T follicular helper cell (primary cell): ENCODE results near the gene KRTAP5-2.
"Not testable (repeated sequence)": the region's sequence is repeated elsewhere in the genome, so short reads cannot be mapped to it uniquely, and the experiment has no call there.

ENCODE experiments used
- DNase-seq: peaks from one replicate; pipeline ENCODE4 v3.0.0-alpha.2; 2020; ENCODE audit warnings: low read depth
- total RNA-seq, 2 experiments: gene quantifications; one replicate each; lab custom pipeline; 2026; lab: John Stamatoyannopoulos, UW

KRTAP5-2 gene
- total RNA-seq = 0 reads per million in 2 experiments

DNA sequence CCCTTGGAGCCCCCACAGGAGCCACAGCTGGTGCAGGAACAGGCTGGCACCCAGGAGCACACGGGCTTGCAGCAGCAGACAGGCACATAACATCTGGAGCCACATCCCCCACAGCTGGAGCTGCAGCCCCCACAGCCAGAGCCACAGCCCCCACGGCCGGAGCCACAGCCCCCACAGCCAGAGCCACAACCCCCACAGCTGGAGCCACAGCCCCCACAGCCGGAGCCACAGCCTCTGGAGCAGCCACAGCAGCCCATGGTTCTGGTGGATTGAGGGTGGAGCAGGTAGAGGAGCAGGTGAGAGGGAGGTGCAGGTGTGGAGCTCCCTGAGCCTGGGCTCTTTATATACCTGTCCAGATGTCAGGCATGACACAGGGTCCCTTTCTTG lies at the start of gene KRTAP5-2:
Gene KRTAP5-2, minus strand, starts transcription at position 301 of the 387 bp plus-strand sequence. Its CDS starts 44 bp downstream, at position 257.
- no peak for DNase-seq

DNA sequence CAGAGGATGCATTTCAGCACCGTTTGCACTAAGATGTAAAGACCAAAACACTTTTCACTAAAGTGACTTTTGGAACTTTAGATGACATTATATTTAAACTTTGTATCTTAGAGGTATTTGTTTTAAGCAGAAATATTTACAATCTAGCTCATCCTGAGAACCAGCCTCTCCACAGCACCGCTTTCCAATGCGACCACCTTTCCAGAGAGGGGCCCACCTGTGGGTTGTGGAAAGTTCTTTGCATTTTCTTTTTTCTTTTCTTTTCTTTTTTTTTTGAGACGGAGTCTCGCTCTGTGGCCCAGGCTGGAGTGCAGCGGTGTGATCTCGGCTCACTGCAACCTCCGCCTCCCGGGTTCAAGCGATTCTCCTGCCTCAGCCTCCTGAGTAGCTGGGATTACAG lies 48.4 kb upstream of the KRTAP5-2 start:
- DNase-seq = not testable (repeated sequence)

- DNase-seq = no peak
Observed at GRCh38 chr11:1645357-1645821, 47.3 kb upstream of the KRTAP5-2 start.

- no peak for DNase-seq
Observed at GRCh38 chr11:1644601-1645356, 46.7 kb upstream of the KRTAP5-2 start.

DNA sequence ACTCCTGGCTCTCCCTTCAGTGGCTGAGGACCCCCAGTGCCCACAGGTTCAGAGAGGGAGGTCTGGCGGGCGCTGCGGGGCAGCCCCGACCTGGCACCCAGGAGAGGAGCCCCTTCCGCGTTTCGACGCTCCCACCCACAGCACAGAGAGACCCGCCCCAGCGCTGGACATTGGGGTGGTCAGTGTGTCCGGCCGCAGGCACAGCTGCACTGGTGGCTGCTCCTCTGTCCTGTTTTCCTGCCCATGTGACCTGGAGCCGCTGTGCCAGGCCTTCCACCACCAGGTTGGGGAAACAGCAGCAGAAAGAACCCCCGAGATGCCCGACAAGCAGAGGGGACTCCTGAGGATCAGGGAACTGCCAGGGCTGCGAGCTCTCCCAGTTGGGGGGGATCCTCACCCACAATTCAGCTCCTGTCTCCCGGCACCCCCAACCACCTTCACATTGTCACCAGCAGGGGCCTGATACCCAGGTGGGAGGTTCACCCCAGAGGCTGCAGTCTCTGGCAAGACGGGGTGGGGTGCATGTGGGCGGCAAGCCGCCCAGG lies 45.1 kb upstream of the KRTAP5-2 start:
- DNase-seq = no peak

DNA sequence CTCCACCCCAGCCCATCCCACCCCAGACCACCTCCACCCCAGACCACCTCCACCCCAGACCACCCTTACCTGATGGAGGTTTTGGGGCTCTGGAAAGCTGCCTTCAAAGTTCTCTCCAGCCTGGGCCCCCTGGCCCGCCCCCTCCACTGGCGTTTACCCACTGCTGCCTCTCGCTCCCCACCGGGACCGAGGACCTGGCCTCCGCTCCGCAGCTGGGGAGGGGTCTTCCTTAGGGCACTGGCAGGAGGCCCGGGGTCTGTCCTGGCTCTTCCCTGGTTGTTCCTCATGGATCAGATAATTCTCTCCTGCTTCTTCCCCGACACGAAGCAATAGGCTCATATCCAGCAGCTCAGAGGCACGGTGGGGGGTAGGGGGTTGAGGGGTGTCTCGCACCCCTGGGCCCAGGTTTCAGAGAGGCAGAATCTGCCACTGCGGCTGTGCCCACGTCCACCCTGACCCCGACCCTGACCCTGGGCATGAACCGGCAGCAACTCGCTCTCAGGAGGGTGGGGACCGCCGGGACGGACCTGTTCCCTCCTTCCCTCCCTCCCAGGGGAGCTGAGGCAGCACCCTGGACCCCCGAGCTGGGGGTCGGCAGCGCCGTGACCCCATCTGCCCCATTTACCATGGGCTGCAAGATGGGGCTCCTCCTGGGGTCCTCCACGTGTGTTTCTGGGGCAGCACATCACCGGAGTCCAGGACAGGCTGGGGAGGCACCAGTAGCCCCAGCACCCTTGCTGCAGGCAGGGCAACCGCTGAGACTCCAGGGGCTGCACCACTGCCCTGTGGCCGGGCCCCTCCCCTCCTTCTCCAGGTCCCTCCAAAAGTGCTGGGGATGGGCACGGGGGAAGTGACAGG lies 44.4 kb upstream of the KRTAP5-2 start:
- DNase-seq = no peak

DNA sequence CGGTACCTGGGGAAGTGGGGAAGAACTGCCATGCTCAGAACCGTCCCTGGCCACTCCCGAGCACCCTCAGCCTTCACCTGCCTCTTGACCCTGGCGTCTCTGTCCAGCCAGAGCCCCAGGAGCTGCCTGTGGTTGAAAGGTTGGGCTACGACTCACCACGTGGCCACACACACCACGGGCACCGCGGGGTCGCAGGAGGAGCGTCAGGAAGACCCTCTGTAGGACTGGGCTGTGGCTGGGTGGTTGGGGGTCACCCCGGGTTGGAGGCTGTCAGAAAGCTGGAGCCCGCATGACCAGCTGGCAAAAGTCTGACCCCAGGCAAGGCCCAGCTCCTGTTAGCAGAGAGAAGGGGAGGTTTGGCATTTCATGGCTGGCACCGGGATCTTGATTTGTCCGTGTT lies 43.0 kb upstream of the KRTAP5-2 start:
- DNase-seq = no peak

- DNase-seq = no peak
Observed at GRCh38 chr11:1640076-1640946, 42.2 kb upstream of the KRTAP5-2 start.

DNA sequence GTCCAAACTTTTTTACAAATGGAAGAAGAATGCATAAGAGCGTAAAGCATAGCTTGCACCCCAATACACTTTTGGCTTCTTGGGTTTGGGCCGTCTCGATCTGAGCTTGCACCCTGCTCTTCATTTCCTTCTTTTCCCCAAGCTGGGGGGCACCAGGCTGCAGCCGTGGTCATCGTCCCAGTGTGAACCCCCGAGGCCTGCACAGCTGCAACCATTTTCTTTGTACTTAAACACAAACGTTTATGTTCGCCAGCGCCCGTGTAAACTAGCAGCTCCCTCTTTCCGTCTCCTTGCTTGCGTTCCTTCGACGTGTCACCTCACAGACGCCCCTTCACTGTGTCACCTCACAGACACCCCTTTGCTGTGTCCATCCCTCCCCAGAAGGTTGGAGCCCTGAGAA lies 41.6 kb upstream of the KRTAP5-2 start:
- no peak for DNase-seq

DNA sequence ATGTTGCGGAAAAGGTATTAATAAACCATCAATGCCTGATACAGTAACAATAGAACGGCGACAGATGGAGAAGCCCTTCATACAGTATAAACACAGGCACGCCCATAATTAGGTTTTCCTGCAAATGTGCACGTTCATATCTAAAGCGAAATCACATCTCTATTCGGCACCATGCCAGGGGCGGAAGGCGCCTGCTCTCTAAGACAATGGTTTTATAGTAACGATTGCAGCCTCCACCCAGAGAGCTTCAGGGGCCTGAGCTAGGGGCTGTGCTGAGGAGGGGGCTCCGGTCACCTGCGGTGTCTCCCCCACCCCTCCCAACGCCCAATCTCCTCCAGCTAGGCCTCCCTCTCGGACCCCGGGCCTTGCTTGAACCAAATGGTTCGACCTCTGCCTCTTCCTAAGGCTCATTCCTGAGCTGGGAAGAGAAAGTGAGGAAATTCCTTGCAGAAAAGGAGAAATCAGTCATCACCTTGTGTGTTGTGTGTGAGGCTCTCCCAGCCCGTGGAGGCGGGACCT lies 41.1 kb upstream of the KRTAP5-2 start:
- no peak for DNase-seq

GRCh38 chr11:1638344-1638743 lies 40.2 kb upstream of the KRTAP5-2 start:
- DNase-seq = no peak

DNA sequence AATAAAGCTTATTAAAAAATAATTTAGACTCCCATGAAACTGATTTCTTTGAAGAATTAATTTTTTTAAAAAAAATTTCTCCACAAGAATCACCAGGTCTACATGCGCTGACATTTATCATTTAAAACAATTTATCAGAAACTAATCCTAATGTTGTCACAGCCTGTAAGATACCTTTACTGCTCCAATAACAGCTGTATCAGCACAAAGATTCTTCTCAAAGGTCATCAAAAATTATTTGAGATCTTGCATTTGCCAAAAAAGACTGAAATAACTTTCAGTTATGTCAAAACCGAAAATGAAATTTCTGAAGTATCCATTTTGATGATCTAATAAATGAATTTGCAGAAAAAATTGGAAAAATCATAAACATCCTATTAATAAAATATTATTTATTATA lies 39.5 kb upstream of the KRTAP5-2 start:
- no peak for DNase-seq

DNA sequence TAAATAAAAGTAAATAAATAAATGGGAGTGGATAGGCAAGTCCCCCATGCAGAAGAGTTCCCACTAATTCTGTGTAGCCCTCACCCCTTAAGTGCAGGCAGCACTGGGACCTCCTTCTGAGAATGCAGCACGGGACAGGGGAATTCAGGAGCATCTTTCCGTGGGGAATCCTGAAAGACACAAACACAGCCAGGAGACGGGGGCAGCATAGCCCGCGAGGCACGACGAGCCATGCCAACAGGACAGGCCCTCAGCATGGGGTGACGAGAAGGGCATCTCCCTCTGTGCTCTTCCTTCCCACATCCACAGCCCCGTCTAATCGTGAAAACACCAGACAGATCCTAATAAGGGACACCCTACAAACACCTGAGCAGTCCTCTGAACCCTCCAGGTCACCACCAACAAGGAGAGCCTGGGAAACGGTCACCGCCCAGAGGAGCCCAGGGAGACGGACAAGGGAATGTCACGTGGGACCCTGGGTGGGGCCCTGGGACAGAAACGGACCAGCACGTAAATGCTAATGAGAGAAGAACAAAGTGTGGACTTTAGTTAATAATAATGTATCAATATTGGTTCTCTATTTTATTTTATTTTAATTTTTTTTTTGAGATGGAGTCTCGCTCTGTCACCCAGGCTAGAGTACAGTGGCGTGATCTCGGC lies 38.3 kb upstream of the KRTAP5-2 start:
- no peak for DNase-seq

DNA sequence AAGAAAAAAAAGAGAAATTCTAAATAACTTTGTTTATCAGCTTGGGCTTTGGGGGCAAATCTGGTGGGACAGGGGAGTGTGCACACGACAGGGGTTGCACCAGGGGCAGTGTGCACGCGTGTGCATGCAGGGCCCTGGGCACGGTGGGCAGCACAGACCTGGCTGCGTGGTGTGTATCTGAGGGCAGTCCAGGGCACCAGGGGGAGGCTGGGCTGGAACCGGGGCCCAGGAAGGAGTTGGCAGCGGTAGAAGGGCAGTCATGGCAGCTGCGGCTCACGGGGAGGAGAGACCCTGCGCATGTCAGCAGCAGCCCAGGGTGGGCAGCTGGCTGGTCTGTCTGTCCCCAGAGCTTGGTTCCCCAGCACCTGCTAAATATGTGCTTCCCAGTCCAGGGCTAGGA lies 35.8 kb upstream of the KRTAP5-2 start:
- no peak for DNase-seq

DNA sequence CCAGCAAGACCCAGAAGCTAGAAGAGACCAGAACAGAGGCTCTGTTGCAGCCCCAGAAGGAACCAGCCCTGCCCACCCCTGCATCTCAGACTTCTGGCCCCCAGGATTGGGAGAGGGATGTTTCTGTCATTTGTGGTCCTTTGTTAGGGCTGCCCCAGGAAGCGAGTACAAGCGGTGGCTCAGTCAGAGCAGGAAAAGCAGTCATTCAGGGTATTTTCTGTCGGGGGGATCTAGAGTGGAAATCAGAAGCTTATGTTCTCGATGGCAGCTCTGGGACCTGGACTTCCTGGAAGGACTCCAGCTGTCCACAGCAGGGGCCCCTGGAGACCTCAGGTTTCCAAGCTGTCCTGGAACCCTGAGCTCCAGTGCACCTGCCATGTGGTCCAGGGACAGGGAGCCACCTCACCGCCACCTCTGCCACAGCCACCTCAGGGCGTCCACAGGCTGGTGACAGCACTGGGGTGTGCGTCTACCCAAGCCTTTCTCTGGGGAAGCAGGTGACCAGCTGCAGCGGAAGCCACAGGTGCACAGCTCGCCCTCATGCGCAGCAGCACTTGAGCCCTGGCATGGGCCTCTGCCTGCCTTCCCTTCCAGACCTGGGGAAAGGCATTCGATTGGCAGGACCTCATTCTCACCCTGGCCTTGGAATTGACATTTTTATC lies 34.1 kb upstream of the KRTAP5-2 start:
- no peak for DNase-seq

DNA sequence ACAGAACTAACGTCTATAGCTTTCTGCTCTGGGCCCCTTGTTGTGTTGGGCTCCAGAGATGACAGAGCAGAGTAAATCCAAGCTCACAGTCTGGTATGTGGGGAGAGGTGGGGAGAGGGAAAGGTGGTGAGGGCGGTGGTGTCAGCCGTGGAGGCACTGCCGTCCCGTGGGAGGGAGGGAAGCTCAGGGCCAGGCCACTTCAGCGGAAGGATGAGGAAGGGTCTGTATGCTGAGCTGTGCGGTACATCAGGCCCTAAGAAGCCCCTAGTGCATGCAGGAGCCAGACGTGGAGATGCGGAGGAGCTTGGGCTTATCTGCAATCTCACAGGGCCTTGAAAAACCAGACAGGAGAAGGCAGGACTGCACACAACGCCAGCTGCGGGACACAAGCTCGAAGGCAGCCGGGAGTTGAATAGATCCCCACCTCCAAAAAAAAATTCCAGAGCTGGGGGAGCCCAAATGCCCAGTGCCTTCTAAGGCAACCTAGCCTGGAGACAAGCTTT lies 33.0 kb upstream of the KRTAP5-2 start:
- DNase-seq = no peak

DNA sequence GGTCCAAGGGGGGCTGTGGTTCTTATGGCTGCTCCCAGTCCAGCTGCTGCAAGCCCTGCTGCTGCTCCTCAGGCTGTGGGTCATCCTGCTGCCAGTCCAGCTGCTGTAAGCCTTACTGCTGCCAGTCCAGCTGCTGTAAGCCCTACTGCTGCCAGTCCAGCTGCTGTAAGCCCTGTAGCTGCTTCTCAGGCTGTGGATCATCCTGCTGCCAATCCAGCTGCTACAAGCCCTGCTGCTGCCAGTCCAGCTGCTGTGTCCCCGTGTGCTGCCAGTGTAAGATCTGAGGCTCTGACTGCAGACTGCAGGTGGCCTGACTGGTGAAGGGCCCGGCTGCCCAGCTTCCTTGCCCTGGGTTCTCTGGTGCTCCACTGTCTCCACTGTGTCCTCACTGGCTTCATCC lies 32.2 kb upstream of the KRTAP5-2 start:
- no peak for DNase-seq

DNA sequence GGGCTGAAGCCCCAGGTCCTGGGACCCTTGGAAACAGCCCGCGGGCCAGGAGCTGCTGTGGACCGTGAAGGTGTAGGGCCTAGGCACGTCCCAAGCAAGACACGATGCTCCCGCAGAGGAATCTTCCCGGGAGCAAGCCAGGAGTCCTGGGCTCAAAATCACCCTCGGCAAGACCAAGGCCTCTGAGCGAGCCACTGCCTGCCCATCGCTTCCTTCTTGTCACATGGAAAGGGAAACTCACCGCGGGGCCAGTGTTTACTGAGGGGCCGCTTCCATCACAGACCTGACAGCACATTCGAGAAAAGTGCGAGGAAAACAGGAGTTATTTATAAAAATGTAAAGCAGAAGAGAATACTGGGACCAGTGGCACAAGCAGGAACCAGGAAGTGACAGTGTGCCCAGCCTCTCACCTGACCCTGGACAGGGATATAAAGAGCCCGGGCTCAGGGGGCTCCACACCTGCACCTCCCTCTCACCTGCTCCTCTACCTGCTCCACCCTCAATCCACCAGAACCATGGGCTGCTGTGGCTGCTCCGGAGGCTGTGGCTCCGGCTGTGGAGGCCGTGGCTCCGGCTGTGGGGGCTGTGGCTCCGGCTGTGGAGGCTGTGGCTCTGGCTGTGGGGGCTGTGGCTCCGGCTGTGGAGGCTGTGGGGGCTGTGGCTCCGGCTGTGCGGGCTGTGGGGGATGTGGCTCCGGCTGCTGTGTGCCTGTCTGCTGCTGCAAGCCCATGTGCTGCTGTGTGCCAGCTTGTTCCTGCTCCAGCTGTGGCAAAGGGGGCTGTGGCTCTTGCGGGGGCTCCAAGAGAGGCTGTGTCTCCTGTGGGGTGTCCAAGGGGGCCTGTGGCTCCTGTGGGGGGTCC lies 31.5 kb upstream of the KRTAP5-2 start, which contains the start of gene KRTAP5-5:
Gene KRTAP5-5, plus strand, starts transcription at position 450 of the 860 bp plus-strand sequence. Its CDS starts 66 bp downstream, at position 516.
- no peak for DNase-seq
